Activated T-cell treated with anti-CD3 and anti-CD28 coated beads, Interleukin-2, amount 50 U/mL, for 72 hours (primary cell): ENCODE data around the gene CRYL1. TPM values are rescaled to one million over a fixed set of nuclear protein-coding genes. Genes with fewer than 3 reads are reported as not detected.

Source experiments
- ATAC-seq, 2 donors: fragments of 150-1000 bp; cut with Tn5 transposase; replicated peaks in 1 of 2; 2 replicates each; pipeline ENCODE4 v1.10.0; 2021; ENCODE audit warnings: moderate library complexity in 2 of 2, mild to moderate bottlenecking in 1 of 2
- DNase-seq, 2 donors: peaks; one replicate each; pipeline ENCODE4 v3.0.0; 2021 to 2022; ENCODE audit warnings: mixed read lengths in 1 of 2
- H3K27ac Mint-ChIP-seq: one replicate; pipeline ENCODE4 v1.8.0; 2022; ENCODE audit warnings: mild to moderate bottlenecking, moderate library complexity, mixed read lengths
- H3K27me3 Mint-ChIP-seq: one replicate; pipeline ENCODE4 v1.8.0; 2022; ENCODE audit warnings: low read depth, mixed read lengths
- H3K36me3 Mint-ChIP-seq, 2 donors: one replicate each; pipeline ENCODE4 v1.8.0; 2022; ENCODE audit warnings: mixed read lengths in 2 of 2, mild to moderate bottlenecking in 1 of 2; ENCODE audit not compliant: insufficient read depth in 2 of 2
- H3K4me1 Mint-ChIP-seq: one replicate; pipeline ENCODE4 v1.8.0; 2022; ENCODE audit warnings: low read depth, mixed read lengths
- H3K4me3 Mint-ChIP-seq, 2 donors: one replicate each; pipeline ENCODE4 v1.8.0; 2022; ENCODE audit warnings: mild to moderate bottlenecking in 2 of 2, mixed read lengths in 2 of 2, moderate library complexity in 2 of 2
- H3K9me3 Mint-ChIP-seq, 2 donors: one replicate each; pipeline ENCODE4 v1.8.0; 2022; ENCODE audit warnings: mixed read lengths in 2 of 2
- total RNA-seq, 2 donors: library from RNA; stranded (reverse); gene quantifications; one replicate each; pipeline ENCODE4 v1.2.3, GENCODE V29; 2022

Gene CRYL1
- total RNA-seq, 2 donors from 2014 or later = 15.7 to 16.7 TPM

GRCh38 chr13:20518660-20519100 is 7.0 kb downstream of the CRYL1 start:
- Mint-ChIP-seq H3K36me3 (peaks cover 0 to 2% of the 10 kb centered on the region in 2 donors), H3K9me3 (no peaks in the 10 kb centered on the region), H3K4me3 (no peak overlapping the region), H3K27me3 (no peaks in the 10 kb centered on the region), H3K4me1 (peaks cover 7% of the 10 kb centered on the region), H3K27ac (no peak overlapping the region)
- ATAC-seq = no peak
- DNase-seq = no peak

GRCh38 chr13:20514866-20515265 is 10.8 kb downstream of the CRYL1 start:
- no peak overlapping the region for H3K4me3 Mint-ChIP-seq

GRCh38 chr13:20513466-20513995 is 12.1 kb downstream of the CRYL1 start:
- peaks cover 0 to 2% of the 10 kb centered on the region in 2 donors for H3K36me3 Mint-ChIP-seq
- H3K27ac Mint-ChIP-seq = no peak overlapping the region
- H3K27me3 Mint-ChIP-seq = no peaks in the 10 kb centered on the region
- no peak overlapping the region for H3K4me3 Mint-ChIP-seq
- H3K9me3 Mint-ChIP-seq = no peaks in the 10 kb centered on the region
- no peaks in the 10 kb centered on the region for H3K4me1 Mint-ChIP-seq
- ATAC-seq = no peak
- DNase-seq = no peak

More at GRCh38 chr13:20514866-20515265, 10.8 kb downstream of the CRYL1 start:
- Mint-ChIP-seq H3K27me3 (no peaks in the 10 kb centered on the region), H3K9me3 (no peaks in the 10 kb centered on the region), H3K27ac (no peak overlapping the region), H3K36me3 (peaks cover 0 to 2% of the 10 kb centered on the region in 2 donors), H3K4me1 (no peaks in the 10 kb centered on the region)
- ATAC-seq = no peak
- no peak for DNase-seq

GRCh38 chr13:20512042-20512683 is 13.5 kb downstream of the CRYL1 start:
- H3K27me3 Mint-ChIP-seq = no peaks in the 10 kb centered on the region
- no peaks in the 10 kb centered on the region for H3K9me3 Mint-ChIP-seq
- no peak overlapping the region for H3K4me3 Mint-ChIP-seq
- H3K27ac Mint-ChIP-seq = no peak overlapping the region
- H3K36me3 Mint-ChIP-seq = no peaks in the 10 kb centered on the region
- ATAC-seq (no peak), DNase-seq (no peak)
- H3K4me1 Mint-ChIP-seq = no peaks in the 10 kb centered on the region

GRCh38 chr13:20506696-20507095 is 19.0 kb downstream of the CRYL1 start:
- DNase-seq (no peak), ATAC-seq (no peak)
- no peaks in the 10 kb centered on the region for H3K36me3 Mint-ChIP-seq
- H3K27me3 Mint-ChIP-seq = no peaks in the 10 kb centered on the region
- no peaks in the 10 kb centered on the region for H3K4me1 Mint-ChIP-seq
- H3K4me3 Mint-ChIP-seq = no peak overlapping the region
- no peaks in the 10 kb centered on the region for H3K9me3 Mint-ChIP-seq
- H3K27ac Mint-ChIP-seq = no peak overlapping the region

GRCh38 chr13:20505405-20506366 is 20.0 kb downstream of the CRYL1 start:
- ATAC-seq (no peak), DNase-seq (no peak)
- no peaks in the 10 kb centered on the region for H3K27me3 Mint-ChIP-seq
- peaks cover 0 to 2% of the 10 kb centered on the region in 2 donors for H3K9me3 Mint-ChIP-seq
- no peaks in the 10 kb centered on the region for H3K4me1 Mint-ChIP-seq
- no peak overlapping the region for H3K4me3 Mint-ChIP-seq
- H3K36me3 Mint-ChIP-seq = peaks cover 3 to 7% of the 10 kb centered on the region in 2 donors
- H3K27ac Mint-ChIP-seq = no peak overlapping the region

- Mint-ChIP-seq H3K27me3 (no peaks in the 10 kb centered on the region), H3K9me3 (peaks cover 2 to 6% of the 10 kb centered on the region in 2 donors), H3K4me3 (no peak overlapping the region), H3K27ac (no peak overlapping the region), H3K4me1 (no peaks in the 10 kb centered on the region), H3K36me3 (peaks cover 5 to 14% of the 10 kb centered on the region in 2 donors)
- ATAC-seq = no peak
- DNase-seq = no peak
Measured at GRCh38 chr13:20503088-20504083, 22.3 kb downstream of the CRYL1 start.

GRCh38 chr13:20501592-20501991 is 24.1 kb downstream of the CRYL1 start:
- Mint-ChIP-seq H3K9me3 (peaks cover 2 to 6% of the 10 kb centered on the region in 2 donors), H3K4me3 (no peak overlapping the region), H3K4me1 (no peaks in the 10 kb centered on the region), H3K36me3 (peaks cover 5 to 14% of the 10 kb centered on the region in 2 donors), H3K27ac (no peak overlapping the region), H3K27me3 (no peaks in the 10 kb centered on the region)
- DNase-seq (no peak), ATAC-seq (no peak)

GRCh38 chr13:20501120-20501519 is 24.5 kb downstream of the CRYL1 start:
- Mint-ChIP-seq H3K4me3 (no peak overlapping the region), H3K9me3 (peaks cover 2 to 6% of the 10 kb centered on the region in 2 donors), H3K4me1 (no peaks in the 10 kb centered on the region), H3K27me3 (no peaks in the 10 kb centered on the region), H3K36me3 (peaks cover 5 to 14% of the 10 kb centered on the region in 2 donors), H3K27ac (no peak overlapping the region)
- no peak for ATAC-seq
- DNase-seq = no peak

- Mint-ChIP-seq H3K27ac (no peak overlapping the region), H3K4me3 (no peak overlapping the region), H3K27me3 (no peaks in the 10 kb centered on the region), H3K36me3 (peaks cover 5 to 14% of the 10 kb centered on the region in 2 donors), H3K4me1 (no peaks in the 10 kb centered on the region), H3K9me3 (peaks cover 2 to 6% of the 10 kb centered on the region in 2 donors)
- DNase-seq = no peak
- ATAC-seq = no peak
Measured at GRCh38 chr13:20499986-20500385, 25.7 kb downstream of the CRYL1 start.

GRCh38 chr13:20498659-20499058 is 27.0 kb downstream of the CRYL1 start:
- Mint-ChIP-seq H3K36me3 (peaks cover 5 to 14% of the 10 kb centered on the region in 2 donors), H3K9me3 (peaks cover 2 to 6% of the 10 kb centered on the region in 2 donors), H3K4me3 (no peak overlapping the region), H3K27ac (no peak overlapping the region), H3K27me3 (no peaks in the 10 kb centered on the region), H3K4me1 (no peaks in the 10 kb centered on the region)
- DNase-seq = no peak
- ATAC-seq = no peak

GRCh38 chr13:20498129-20498528 is 27.5 kb downstream of the CRYL1 start:
- no peaks in the 10 kb centered on the region for H3K4me1 Mint-ChIP-seq
- no peak for DNase-seq
- peaks cover 5 to 14% of the 10 kb centered on the region in 2 donors for H3K36me3 Mint-ChIP-seq
- H3K27me3 Mint-ChIP-seq = no peaks in the 10 kb centered on the region
- no peak overlapping the region for H3K4me3 Mint-ChIP-seq
- H3K9me3 Mint-ChIP-seq = peaks cover 2 to 6% of the 10 kb centered on the region in 2 donors
- H3K27ac Mint-ChIP-seq = no peak overlapping the region
- no peak for ATAC-seq
